Activated naive CD8-positive, alpha-beta T cell (primary cell): ENCODE results near the gene SH3BGRL2.
"Not testable (repeated sequence)": the region's sequence is repeated elsewhere in the genome, so short reads cannot be mapped to it uniquely, and the experiment has no call there.

Experiments used
- H3K27ac Mint-ChIP-seq: one replicate; pipeline ENCODE4 v1.8.0; 2021; ENCODE audit warnings: mixed read lengths
- H3K27me3 Mint-ChIP-seq: one replicate; pipeline ENCODE4 v1.8.0; 2021; ENCODE audit warnings: mixed read lengths
- H3K36me3 Mint-ChIP-seq: one replicate; pipeline ENCODE4 v1.8.0; 2021; ENCODE audit warnings: mixed read lengths
- H3K4me1 Mint-ChIP-seq: one replicate; pipeline ENCODE4 v1.8.0; 2021; ENCODE audit warnings: low read depth, mixed read lengths
- H3K4me3 Mint-ChIP-seq: one replicate; pipeline ENCODE4 v1.8.0; 2021; ENCODE audit warnings: mild to moderate bottlenecking, mixed read lengths
- H3K9me3 Mint-ChIP-seq: one replicate; pipeline ENCODE4 v1.8.0; 2021; ENCODE audit warnings: low read depth, mixed read lengths

SH3BGRL2 gene

GRCh38 chr6:79650950-79651349 lies 19.8 kb downstream of the SH3BGRL2 start:
- Mint-ChIP-seq H3K4me3 (no peak overlapping the region), H3K36me3 (no peaks in the 10 kb centered on the region), H3K9me3 (no peaks in the 10 kb centered on the region), H3K27me3 (peaks cover 2% of the 10 kb centered on the region), H3K4me1 (peaks cover 39% of the 10 kb centered on the region), H3K27ac (no peak overlapping the region)

- H3K27me3 Mint-ChIP-seq, result no peaks in the 10 kb centered on the region
- H3K9me3 Mint-ChIP-seq, result peaks cover 6% of the 10 kb centered on the region
- H3K27ac Mint-ChIP-seq, result no peak overlapping the region
- H3K36me3 Mint-ChIP-seq, result peaks cover 7% of the 10 kb centered on the region
- H3K4me1 Mint-ChIP-seq, result peaks cover 23% of the 10 kb centered on the region
- H3K4me3 Mint-ChIP-seq, result no peak overlapping the region
These were observed 25.0 kb downstream of the SH3BGRL2 start for GRCh38 chr6:79656134-79656533.

- Mint-ChIP-seq H3K4me1 (peaks cover 21% of the 10 kb centered on the region), H3K27me3 (no peaks in the 10 kb centered on the region), H3K27ac (no peak overlapping the region), H3K9me3 (peaks cover 10% of the 10 kb centered on the region), H3K4me3 (no peak overlapping the region), H3K36me3 (peaks cover 14% of the 10 kb centered on the region)
These were observed 26.1 kb downstream of the SH3BGRL2 start for GRCh38 chr6:79657238-79657637.

GRCh38 chr6:79663655-79664054 lies 32.5 kb downstream of the SH3BGRL2 start:
- not testable (repeated sequence) for H3K4me3 Mint-ChIP-seq

GRCh38 chr6:79665725-79666551 lies 34.8 kb downstream of the SH3BGRL2 start:
- Mint-ChIP-seq H3K36me3 (peaks cover 18% of the 10 kb centered on the region), H3K27ac (peak overlapping the region; percentile 91), H3K4me3 (no peak overlapping the region), H3K9me3 (peaks cover 6% of the 10 kb centered on the region), H3K27me3 (no peaks in the 10 kb centered on the region), H3K4me1 (peaks cover 66% of the 10 kb centered on the region)

More at GRCh38 chr6:79663655-79664054, 32.5 kb downstream of the SH3BGRL2 start:
- not testable (repeated sequence) for H3K27ac Mint-ChIP-seq, H3K27me3 Mint-ChIP-seq
- H3K9me3 Mint-ChIP-seq, result peaks cover 10% of the 10 kb centered on the region
- H3K4me1 Mint-ChIP-seq, result peaks cover 51% of the 10 kb centered on the region
- peaks cover 24% of the 10 kb centered on the region for H3K36me3 Mint-ChIP-seq

GRCh38 chr6:79666634-79667033 lies 35.5 kb downstream of the SH3BGRL2 start:
- peak overlapping the region; percentile 42 for H3K4me3 Mint-ChIP-seq
- H3K27me3 Mint-ChIP-seq, result no peaks in the 10 kb centered on the region
- peaks cover 12% of the 10 kb centered on the region for H3K36me3 Mint-ChIP-seq
- H3K27ac Mint-ChIP-seq, result peak overlapping the region; percentile 91
- no peaks in the 10 kb centered on the region for H3K9me3 Mint-ChIP-seq
- H3K4me1 Mint-ChIP-seq, result peaks cover 73% of the 10 kb centered on the region

- no peaks in the 10 kb centered on the region for H3K27me3 Mint-ChIP-seq
- H3K9me3 Mint-ChIP-seq, result no peaks in the 10 kb centered on the region
- H3K4me3 Mint-ChIP-seq, result peak overlapping the region; percentile 20
- H3K27ac Mint-ChIP-seq, result peak overlapping the region; percentile 70
- H3K36me3 Mint-ChIP-seq, result peaks cover 3% of the 10 kb centered on the region
- peaks cover 78% of the 10 kb centered on the region for H3K4me1 Mint-ChIP-seq
These were observed 37.3 kb downstream of the SH3BGRL2 start for GRCh38 chr6:79668381-79668780.

- H3K27me3 Mint-ChIP-seq, result no peaks in the 10 kb centered on the region
- no peaks in the 10 kb centered on the region for H3K9me3 Mint-ChIP-seq
- H3K4me1 Mint-ChIP-seq, result peaks cover 69% of the 10 kb centered on the region
- peaks cover 2% of the 10 kb centered on the region for H3K36me3 Mint-ChIP-seq
- H3K27ac Mint-ChIP-seq, result peak overlapping the region; percentile 61
- no peak overlapping the region for H3K4me3 Mint-ChIP-seq
These were observed 38.6 kb downstream of the SH3BGRL2 start for GRCh38 chr6:79669766-79670165.

GRCh38 chr6:79670789-79671188 lies 39.7 kb downstream of the SH3BGRL2 start:
- H3K27ac Mint-ChIP-seq, result peak overlapping the region; percentile 95

GRCh38 chr6:79671600-79672266 lies 40.6 kb downstream of the SH3BGRL2 start:
- Mint-ChIP-seq H3K4me1 (peaks cover 56% of the 10 kb centered on the region), H3K4me3 (peak overlapping the region; percentile 15), H3K27me3 (no peaks in the 10 kb centered on the region), H3K27ac (peak overlapping the region; percentile 95), H3K36me3 (peaks cover 2% of the 10 kb centered on the region), H3K9me3 (no peaks in the 10 kb centered on the region)

More at GRCh38 chr6:79670789-79671188, 39.7 kb downstream of the SH3BGRL2 start:
- Mint-ChIP-seq H3K9me3 (no peaks in the 10 kb centered on the region), H3K4me1 (peaks cover 65% of the 10 kb centered on the region), H3K27me3 (no peaks in the 10 kb centered on the region), H3K36me3 (peaks cover 2% of the 10 kb centered on the region), H3K4me3 (peak overlapping the region; percentile 15)

- Mint-ChIP-seq H3K27me3 (no peaks in the 10 kb centered on the region), H3K4me3 (no peak overlapping the region), H3K4me1 (peaks cover 51% of the 10 kb centered on the region), H3K36me3 (peaks cover 2% of the 10 kb centered on the region), H3K9me3 (no peaks in the 10 kb centered on the region), H3K27ac (peak overlapping the region; percentile 95)
These were observed 41.5 kb downstream of the SH3BGRL2 start for GRCh38 chr6:79672631-79673111.

- Mint-ChIP-seq H3K4me3 (no peak overlapping the region), H3K27ac (no peak overlapping the region), H3K36me3 (peaks cover 2% of the 10 kb centered on the region), H3K9me3 (no peaks in the 10 kb centered on the region), H3K4me1 (peaks cover 38% of the 10 kb centered on the region), H3K27me3 (no peaks in the 10 kb centered on the region)
These were observed 42.8 kb downstream of the SH3BGRL2 start for GRCh38 chr6:79673947-79674346.

GRCh38 chr6:79676785-79677736 lies 45.9 kb downstream of the SH3BGRL2 start:
- Mint-ChIP-seq H3K4me3 (no peak overlapping the region), H3K36me3 (peaks cover 2% of the 10 kb centered on the region), H3K4me1 (peaks cover 17% of the 10 kb centered on the region), H3K27ac (peak overlapping the region; percentile 8), H3K9me3 (no peaks in the 10 kb centered on the region), H3K27me3 (no peaks in the 10 kb centered on the region)

GRCh38 chr6:79682682-79683081 lies 51.6 kb downstream of the SH3BGRL2 start:
- not testable (repeated sequence) for H3K9me3 Mint-ChIP-seq, H3K27me3 Mint-ChIP-seq, H3K36me3 Mint-ChIP-seq, H3K4me3 Mint-ChIP-seq, H3K27ac Mint-ChIP-seq
- H3K4me1 Mint-ChIP-seq, result peaks cover 14% of the 10 kb centered on the region
